Myometrial cell (primary cell): ENCODE results near the gene DEDD2. TPM values are rescaled to one million over a fixed set of nuclear protein-coding genes. Genes with fewer than 3 reads are reported as not detected.

Experiments used
- total RNA-seq: library from RNA; depleted of rRNA; stranded (reverse); fragments of >200 nt; gene quantifications from 2 replicates; pipeline ENCODE4 v1.2.3, GENCODE V29; 2015

Gene DEDD2, protein sequence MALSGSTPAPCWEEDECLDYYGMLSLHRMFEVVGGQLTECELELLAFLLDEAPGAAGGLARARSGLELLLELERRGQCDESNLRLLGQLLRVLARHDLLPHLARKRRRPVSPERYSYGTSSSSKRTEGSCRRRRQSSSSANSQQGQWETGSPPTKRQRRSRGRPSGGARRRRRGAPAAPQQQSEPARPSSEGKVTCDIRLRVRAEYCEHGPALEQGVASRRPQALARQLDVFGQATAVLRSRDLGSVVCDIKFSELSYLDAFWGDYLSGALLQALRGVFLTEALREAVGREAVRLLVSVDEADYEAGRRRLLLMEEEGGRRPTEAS
- total RNA-seq, result 22.0 and 35.2 TPM in 2 replicates

DNA sequence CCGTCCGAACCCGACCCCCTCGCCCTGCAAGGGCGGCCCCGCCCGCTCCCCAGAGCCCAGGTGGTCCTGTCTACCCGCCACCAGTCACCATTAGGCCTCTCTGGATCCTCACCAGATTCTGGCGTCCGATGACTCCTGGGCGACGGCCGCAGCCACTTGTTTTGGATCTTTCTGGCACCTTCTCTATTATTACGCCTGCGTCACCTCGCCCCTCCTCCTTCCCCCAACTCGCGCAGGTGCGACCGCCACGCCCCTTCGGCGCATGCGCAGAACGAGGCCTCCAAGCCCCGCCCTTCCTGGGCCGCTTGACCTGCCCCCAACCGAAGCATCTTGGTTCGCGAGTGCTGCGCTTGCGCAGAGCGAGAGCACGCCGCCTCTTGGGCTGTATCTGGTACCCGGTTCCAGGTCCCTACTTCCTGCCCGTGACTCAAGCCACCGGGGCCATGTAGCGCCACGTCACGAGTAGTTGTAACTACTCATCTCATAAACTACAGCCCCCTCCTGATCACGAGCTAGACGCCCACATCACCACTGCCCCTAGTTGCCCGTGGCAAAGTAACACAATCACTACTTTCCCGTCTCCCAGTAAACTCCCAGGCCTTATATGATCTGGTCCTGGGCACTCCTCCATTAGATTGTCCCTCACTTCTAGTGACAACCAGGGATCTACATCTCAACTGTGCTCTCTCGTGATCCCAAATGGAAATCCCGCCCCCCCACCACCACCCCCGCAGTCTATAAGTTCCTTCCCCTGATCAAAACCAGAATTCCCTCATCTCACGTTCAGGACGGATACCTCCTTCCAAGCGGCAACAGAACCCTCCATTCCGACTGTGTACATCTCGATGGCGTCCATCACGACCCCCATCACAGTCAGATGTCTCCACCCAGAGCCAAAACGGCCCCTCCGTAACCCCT lies at the start of gene DEDD2:
DEDD2 (minus strand) TSS at position 158 of the 918 bp plus-strand sequence. CDS start 670 bp downstream, outside the sequence.

DNA sequence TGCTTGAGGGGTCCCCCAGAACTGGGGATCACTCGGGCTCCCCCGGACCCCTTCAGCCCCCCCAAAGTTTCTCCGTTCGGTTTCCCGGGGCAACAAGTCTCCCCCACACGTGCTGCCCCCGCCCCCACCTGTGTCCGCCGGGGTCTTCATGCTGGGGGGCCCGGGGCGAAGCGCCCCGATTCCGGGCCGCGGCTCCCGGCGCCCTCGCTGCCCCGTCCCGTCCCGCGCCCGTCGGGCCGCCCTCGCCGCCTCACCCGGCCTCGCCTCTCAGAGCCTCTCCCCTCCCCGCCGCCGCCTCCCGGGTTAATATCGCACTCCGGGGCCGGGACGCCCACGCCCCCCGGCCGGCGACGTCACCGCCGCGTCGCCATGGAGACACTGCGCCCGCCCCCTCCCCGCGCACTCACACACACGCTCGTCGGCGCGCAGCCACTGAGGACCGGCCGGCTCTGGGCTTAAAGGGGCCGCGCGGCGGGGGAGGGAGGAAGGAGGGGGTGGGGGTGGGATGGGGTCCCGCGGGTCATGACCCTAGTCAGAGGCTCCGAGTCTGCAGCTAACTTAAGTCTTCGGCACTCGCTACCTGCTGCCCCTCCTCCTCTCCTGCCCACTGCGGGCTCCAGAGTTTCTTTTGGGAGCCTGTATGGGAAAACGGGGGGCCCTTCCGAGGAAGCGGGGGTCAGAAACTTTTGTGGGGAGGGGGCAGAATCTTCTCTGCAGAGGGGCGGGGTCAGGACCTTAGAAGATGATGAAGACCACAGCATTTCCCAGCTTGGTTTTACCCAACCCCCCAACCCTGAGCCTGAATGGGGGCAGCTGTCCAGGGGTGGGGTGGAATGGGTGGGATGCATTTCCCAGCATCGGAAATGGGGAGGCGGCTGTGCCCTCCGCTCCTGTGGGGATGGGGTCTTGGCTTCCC lies 37.6 kb upstream of the DEDD2 start, which contains the start of gene ERF:
ERF (minus strand) TSS at position 279 of the 916 bp plus-strand sequence; CDS start at position 150, 129 bp downstream.

GRCh38 chr19:42242512-42243409 lies 25.3 kb upstream of the DEDD2 start, which contains the start of gene GSK3A:
Gene GSK3A (minus strand): TSS chr19:42242602. CDS start chr19:42242465, 137 bp downstream.

GRCh38 chr19:42219812-42220750 lies 2.6 kb upstream of the DEDD2 start, which contains the start of gene ZNF526:
Gene ZNF526 (plus strand): TSS chr19:42220312. CDS start chr19:42224404, 4,092 bp downstream.

Other genes starting within 250 kb of the DEDD2 start
- 0.29 and 0.89 TPM in 2 replicates for gene ATP1A3, start 223.4 kb downstream of the DEDD2 start, total RNA-seq
- gene GRIK5, start 147.5 kb downstream of the DEDD2 start, total RNA-seq, result not detected in 2 replicates
- gene ZNF574, start 141.5 kb downstream of the DEDD2 start, total RNA-seq, result 10.6 and 10.7 TPM in 2 replicates
- under 0.01 and 0.18 TPM in 2 replicates for gene POU2F2, start 85.2 kb downstream of the DEDD2 start, total RNA-seq
- gene ZNF526, start 2.6 kb upstream of the DEDD2 start, total RNA-seq, result 5.8 TPM in 2 replicates
- 14.7 and 16.4 TPM in 2 replicates for gene GSK3A, start 24.9 kb upstream of the DEDD2 start, total RNA-seq
- gene ERF, start 37.5 kb upstream of the DEDD2 start, total RNA-seq, result 34.0 and 37.2 TPM in 2 replicates
- gene CIC, start 51.6 kb upstream of the DEDD2 start, total RNA-seq, result 28.5 and 34.0 TPM in 2 replicates
- 3.2 TPM in 1 of 2 replicates, not detected in the other for gene PRR19, start 84.5 kb upstream of the DEDD2 start, total RNA-seq
- gene PAFAH1B3, start 84.9 kb upstream of the DEDD2 start, total RNA-seq, result 44.4 and 55.8 TPM in 2 replicates
- gene TMEM145, start 95.6 kb upstream of the DEDD2 start, total RNA-seq, result under 0.01 TPM in 1 of 2 replicates, not detected in the other
- gene MEGF8, start 108.0 kb upstream of the DEDD2 start, total RNA-seq, result 13.3 and 18.5 TPM in 2 replicates
- not detected in 2 replicates for gene CNFN, start 172.6 kb upstream of the DEDD2 start, total RNA-seq
- 2.0 and 7.3 TPM in 2 replicates for gene LIPE, start 209.7 kb upstream of the DEDD2 start, total RNA-seq
- gene CXCL17, start 225.3 kb upstream of the DEDD2 start, total RNA-seq, result not detected in 2 replicates